ENCODE data around the gene ARSG.
A peak's percentile ranks its signal among the peaks of the same experiment; 100 is the strongest.
"Not testable (repeated sequence)": the region's sequence is repeated elsewhere in the genome, so short reads cannot be mapped to it uniquely, and the experiment has no call there.

Gene ARSG

DNA sequence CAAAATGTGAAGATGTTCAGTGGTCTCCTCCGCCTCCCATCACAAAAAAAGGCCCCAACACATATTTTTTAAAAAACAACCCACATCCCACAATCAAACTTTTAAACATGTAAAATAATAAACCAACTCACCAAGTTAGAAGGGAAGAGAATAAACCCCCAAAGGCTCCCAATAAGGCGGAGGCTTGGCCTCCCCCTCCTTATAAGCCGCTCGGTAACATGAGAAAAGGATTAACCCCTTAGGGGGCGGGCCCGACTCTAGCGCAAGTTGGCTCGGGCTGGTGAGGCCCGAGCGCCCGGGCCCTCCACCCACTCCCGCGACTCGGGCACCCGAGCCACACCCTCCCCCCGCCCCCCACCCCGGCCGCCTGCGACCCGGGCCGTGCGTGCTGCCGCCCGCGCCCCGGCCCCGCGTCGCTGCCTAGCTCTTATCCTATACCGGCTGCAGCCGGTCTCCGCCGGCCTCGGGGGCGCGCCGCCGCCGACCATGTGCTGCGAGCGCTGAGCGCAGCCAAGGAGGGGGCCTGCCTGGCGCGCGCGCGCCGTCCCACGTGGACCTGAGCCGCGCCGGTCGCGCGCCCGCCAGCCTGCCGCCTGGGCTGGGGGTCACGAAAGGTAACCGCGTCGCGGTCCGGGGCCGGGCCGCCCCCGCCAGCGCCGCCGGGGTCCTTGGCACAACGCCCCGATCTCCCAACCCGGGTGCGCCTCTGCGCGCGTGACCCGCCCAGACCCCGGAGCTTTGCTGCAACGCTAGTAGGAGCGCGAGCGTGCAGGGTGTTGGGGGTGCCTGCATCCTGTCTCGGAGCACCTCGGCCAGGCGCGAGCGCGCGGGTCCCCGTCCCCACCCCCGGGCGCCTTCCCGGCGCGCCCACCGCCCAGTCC, at the start of gene ARSG, which contains the start of gene SLC16A6:
ARSG (plus strand) TSS at position 541 of the 881 bp plus-strand sequence. CDS start 15,999 bp downstream, outside the sequence.
SLC16A6 (minus strand) TSS at position 173 of the 881 bp plus-strand sequence. CDS start 12,807 bp downstream, outside the sequence.
- peak; percentile 79 to 86 for DNase-seq

DNA sequence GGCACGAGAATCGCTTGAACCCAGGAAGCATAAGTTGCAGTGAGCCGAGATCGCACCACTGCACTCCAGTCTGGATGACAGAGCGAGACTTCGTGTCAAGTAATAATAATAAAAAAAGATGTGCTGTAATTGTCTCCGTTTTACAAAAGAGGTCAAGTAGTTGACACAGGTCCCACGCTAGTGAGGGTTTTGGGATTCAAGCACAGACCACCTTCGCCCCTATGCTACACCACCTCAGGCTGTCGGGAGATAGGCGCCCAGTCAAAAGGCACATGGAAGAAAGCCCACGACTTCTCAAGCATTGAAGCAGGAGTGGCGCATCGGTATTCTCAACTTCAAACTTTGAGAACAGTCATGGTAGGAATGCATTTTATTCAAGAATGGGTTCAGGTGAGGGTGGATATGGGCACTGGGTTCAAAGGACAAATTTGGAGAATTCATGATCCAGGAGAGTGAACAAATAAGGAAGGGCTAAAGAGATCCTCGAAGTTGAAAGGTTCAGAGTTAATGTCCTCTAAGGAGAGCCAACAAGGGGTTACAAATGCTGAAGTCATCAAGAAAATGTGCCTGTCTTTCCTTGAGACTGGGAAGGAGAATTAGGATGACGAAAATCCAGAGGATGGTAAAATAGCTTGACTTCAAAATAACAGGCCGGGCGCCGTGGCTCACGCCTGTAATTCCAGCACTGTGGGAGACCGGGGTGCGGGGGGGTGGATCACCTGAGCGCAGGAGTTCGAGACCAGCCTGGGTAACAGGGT, 44.8 kb upstream of the ARSG start:
- DNase-seq, result no peak

DNA sequence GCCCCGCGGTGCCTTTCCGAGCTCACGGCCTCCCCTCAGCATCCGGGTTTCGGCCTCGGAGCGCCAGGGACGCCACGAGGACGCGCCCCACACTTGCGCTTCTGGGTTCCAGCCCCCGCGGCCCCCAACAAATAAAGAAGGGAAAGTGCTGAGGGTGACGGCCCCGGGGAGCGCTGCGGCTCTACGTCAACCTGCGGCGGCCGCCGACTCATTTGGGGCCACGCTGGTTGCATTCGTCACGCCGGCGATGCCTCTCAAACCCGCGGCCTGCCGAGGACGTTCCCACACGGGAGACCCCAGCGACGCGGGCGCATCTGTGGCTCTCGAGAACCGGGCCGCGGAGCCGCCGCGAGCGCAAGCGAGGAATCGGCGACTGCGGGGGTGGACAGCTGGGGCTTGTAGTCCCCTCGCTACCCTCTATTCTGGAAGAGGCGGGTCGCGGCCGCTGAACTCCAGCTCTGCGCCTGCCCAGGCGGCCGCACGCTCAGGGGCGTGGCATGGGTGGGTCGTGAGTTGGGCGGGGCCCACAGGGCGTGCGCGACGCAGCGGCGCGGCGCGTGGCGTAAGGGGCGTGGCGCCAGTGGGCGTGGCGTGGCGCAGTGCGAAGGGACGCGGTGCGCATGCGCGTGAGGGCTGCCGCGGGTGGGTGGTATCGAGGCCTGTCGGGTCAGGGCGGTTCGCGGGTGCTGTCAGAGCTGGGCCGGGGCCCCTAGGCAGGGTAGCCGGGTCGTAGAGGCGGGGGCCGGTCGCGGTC, 43.7 kb upstream of the ARSG start, which contains the start of gene AMZ2:
AMZ2 (plus strand) TSS at position 599 of the 754 bp plus-strand sequence. CDS start 2,145 bp downstream, outside the sequence.
- peak; percentile 94 to 97 for DNase-seq

DNA sequence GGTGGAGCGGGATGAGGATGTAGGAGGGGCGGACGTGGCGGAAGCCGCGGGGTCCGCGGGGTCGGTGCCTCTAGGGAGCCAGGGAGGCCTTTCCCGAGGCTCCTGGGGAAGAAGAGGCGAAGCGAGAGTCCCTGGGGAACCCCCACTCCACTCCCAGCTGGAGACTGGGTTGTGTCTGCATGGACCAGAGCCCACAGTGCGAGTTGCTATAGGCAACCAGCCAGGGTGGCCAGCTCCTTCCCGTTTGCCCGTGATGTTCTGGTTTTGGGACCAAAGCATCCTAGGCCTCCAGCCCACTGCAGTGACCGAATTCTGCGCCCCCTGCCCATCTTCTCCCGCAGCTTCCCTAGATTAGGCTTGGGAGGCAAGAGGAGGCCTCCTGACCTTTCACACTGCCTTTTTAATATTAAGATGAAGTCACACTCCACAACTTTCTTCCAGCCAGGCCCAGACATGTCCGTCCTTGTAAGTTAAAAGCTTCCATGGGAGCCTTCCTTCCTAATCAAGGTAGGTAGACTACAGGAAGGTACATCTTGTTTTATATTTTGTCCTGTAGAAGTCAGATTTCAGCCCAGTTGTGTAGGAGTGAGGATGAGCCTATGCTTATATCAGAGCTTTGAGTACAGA, 43.0 kb upstream of the ARSG start:
- peak in 1 of 2 donors; percentile 69 for DNase-seq

DNA sequence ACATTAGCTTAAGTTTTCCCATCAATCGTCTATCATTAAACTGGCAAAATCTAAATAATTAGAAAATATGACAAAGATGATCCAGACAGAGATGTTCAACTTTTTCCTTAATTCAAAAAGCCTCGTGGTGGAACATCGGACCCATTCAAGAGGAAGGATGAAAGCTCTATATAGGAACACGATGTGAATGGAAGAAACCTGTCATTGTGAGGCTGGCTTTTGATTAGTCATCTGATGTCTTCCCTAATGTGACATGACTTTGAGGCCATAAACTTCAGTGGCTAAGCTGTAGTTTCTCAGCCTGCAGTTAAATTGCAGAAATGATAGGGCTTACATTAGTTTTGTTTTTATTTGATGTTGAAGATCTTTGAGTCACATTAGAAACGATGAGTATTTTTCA, 42.4 kb upstream of the ARSG start:
- DNase-seq, result peak in 1 of 2 donors; percentile 52

DNA sequence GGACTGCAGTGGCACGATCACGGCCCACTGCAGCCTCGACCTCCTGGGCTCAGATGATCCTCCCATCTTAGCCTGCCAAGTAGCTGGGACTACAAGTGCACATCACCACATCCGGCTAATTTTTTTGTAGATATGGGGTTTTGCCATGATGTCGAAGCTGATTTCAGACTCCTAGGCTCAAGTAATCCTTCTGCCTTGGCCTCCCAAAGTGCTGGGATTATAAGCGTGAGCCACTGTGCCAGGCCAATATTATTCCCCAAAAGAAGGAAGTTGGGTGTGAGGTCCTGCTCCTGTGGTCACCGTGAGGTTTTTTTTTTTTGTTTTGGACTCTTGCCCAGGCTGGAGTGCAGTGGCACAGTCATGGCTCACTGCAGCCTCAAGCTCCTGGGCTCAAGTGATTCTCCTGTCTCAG, 41.9 kb upstream of the ARSG start:
- peak; percentile 13 to 71 for DNase-seq

DNA sequence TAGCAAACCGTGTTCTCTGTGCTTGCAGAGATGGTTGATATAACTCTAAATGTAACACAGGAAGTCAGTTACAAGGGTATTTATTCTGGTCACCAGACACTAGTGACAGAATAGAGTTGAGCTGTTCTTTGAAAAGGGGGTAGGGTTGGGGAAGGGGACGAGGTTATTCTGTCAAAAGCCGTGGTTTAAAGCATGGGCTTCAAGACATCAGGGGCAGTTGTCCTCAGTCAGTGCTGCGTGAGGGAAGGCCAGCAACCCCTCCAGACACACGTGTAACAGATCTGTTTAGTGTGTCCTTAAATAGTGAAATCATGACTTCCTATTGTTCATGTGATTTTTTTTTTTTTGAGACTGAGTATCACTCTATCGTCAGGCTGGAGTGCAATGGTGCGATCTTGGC, 37.9 kb upstream of the ARSG start:
- DNase-seq, result peak; percentile 43 to 63

DNA sequence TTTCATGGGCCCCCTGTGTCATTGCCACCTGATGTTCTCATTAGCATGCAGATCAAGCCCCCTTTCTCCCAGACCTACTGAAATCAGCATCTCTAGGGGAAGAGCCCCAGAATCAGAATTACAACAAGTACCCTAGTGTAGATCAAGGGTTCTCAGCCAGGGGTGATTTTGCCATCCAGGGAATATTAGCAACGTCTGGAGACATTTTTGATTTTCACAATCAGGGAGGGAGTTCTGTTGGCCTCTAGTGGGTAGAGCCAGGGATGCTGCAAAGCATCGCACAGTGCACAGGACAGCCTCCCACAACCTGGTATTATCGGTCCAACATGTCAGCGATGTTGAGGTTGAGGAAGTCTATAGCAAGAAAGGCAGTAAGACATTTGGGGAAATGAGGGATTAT, 36.1 kb upstream of the ARSG start:
- no peak for DNase-seq

DNA sequence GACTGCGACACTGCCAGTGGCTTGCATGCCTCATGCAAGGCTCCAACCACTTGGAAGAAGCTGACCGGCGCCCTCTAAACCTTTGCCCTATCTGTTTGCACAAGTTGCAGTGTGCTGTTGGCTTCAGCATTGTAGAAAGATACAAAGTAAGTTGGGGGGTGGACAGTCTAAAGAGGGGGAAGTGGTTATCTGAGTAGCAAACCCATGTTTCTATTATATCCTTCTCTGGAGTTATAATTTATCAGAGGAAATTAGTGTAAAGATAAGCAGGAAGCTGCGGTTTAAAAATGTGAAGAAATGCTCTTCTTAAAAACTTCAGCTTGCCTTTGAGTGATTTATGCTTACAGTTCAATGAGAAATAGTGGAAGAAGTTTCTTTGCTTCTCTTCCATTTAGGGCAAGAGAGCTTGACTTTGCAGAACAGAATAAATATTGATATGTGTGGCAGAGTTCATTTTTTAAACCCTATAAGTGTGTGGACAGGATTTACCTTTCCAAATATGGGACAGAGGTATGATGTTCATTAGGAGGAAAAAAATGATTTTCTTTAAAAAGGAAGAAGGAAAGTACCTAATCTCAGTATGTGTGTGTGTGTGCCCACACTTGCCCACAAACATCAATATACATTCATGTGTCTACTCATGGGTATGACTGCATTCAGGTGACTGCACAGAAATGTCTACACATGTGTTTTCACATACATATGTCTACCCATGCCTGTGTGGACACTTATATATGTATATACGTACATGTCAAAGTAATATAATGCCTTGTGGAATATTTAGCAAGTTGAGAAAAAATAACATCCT, 35.4 kb upstream of the ARSG start:
- peak; percentile 34 to 64 for DNase-seq

DNA sequence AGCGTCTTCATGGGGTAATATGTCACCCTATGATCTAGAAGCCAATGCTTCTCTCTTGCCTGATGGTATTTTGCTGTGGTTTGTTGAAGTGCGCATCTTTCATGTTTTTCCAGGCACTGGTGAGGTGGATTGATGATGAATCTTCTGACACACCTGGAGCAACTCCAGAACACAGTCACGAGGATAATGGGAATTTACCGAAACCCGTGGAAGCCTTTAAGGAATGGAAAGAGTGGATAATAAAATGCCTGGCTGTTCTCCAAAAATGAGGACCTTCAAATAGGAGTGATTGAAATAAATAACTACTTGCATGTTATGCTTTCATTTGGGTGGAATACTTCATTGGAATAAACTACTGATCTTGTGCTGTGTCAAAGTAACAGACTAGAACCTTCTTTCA, 34.6 kb upstream of the ARSG start:
- not testable (repeated sequence) for DNase-seq

DNA sequence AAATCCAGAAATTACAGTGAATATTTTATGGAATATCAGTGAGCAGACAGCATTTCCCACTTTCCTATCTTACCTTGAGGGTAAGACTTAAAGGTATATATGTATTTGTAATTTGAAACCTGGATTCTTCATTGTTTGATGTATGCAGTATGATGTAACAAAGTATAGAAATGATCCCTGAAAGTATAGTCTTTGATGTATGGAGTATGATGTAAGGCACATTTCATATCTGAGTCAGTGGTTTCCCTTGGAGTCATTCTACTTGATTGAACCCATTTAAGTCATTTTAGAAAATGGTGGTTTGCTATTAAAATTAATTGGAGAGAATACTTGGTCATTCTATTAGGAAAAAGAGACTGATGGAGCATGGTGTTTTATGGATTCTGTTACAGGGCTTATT, 33.4 kb upstream of the ARSG start:
- no peak for DNase-seq

DNA sequence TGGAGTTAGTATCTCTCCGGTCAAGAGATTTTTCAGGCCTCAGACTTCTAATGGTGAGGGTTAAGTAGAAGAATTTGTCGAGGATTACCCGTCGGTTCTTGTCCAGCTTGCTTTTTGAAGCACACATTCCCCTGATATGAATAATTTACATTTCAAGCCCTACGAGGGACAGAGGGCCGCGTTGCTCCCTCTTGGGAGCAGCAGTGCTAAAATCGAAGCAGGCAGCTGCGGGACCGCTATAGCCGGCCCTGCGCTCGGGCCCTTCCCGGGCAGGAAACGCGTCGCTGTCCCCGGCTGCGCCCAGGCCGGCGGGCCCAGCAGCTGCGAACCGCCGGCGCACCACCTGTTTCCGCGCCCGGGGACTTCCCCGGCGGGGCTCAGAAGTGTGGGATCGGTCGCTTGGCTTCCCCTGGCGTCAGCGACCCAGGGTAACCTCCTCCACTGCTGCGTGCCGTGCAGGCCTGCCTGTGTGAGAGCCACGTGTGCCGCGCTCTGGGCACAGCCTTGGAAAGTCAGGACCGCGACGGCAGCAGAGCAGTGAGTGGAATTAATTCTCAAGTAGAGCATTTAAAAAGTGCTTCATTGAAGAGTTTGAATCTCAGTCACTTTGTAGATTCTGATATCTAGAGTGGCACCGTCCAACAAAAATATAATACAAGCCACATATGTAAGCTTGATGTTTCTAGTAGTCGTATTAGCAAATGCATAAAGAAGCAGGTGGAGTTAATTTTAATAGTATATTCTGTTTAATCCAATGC, 32.2 kb upstream of the ARSG start:
- peak; percentile 83 to 92 for DNase-seq

DNA sequence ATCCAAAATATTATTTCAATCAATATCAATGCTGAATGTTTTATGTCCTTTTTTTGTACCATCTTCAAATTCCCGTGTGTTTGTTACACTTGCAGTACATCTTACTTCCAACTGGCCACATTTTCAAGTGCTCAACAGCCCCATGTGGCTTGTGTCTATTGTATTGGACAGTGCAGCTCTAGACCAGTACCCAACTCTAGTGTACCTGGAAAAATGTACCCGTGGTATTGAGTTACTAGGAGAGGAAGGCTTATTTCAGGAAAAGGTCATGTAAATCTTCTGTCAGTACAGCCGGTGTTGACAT, 31.7 kb upstream of the ARSG start:
- not testable (repeated sequence) for DNase-seq

DNA sequence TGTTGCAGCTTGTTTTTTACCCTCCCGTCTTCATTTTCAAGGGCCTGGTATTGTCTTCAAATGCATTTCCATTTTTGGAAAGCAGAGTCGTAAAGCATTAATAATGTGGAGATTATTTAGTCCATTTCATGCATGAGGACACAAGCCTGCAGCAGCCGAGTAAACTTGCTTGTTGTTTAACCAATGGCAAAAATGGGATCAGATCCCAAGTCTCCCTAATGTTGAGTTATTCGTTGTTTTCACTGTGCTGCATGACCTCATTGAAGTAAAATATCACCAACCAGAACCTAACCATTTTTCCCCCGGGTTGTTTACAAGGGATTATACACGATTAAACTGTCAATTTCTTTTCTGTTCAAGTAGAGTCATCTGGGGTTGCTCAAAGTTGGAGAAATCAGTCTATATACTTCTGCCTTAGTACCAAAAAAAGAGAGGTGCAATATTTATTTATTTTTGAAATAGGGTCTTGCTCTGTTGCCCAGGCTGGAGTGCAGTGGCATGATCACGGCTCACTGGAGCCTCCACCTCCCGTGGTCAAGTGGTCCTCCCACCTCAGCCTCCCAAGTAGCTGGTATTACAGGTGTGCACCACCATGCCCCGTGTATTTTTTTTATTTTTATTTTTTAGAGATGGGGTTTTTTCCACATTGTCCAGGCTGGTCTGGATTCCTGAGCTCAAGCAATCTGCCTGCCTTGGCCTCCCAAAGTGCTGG, 31.1 kb upstream of the ARSG start:
- DNase-seq, result no peak

DNA sequence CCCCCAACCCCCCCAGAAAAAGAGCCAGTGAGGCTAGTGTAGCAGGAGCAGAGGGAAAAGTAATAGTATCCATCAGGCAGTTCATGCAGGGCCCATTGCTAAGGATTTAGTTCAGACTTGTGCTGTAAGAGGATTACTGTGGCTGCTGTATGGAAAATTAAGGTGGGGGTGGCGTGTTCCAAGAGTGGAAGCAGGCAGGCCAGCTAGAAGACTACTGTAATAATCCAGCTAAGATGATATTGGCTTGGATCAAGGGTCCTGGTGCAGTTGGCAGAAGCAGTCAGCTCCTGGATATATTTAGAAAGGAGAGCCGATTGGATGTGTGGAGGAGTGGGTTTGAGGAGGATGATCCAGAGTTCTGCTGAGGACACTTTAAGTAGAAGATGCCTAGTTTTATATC, 28.8 kb upstream of the ARSG start:
- not testable (repeated sequence) for DNase-seq

DNA sequence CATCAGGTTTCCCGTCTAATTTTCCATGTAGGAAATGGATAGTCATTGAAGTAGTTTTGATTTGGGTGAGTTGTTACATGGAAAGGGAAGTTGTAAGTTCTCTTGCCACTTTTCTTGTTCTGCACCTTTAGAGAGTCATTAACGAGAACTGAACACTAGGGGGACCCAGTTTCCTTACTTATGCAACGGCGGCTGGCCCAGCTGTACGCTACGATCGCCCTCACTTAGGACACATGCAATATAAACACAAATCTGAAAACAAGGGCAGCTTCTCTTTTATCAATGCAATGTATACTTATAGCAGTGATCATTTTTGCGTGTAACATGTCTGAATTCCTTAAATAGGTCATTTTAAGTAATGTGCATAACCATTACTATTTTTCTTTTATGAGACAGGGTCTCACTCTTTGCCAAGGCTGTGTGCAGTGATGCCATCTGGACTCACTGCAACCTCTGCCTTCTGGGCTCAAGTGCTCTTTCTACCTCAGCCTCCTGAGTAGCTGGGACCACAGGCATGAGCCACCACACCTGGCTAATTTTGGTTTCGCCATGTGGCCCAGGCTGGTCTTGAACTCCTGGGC, 28.1 kb upstream of the ARSG start:
- DNase-seq, result peak in 1 of 2 donors; percentile 84

DNA sequence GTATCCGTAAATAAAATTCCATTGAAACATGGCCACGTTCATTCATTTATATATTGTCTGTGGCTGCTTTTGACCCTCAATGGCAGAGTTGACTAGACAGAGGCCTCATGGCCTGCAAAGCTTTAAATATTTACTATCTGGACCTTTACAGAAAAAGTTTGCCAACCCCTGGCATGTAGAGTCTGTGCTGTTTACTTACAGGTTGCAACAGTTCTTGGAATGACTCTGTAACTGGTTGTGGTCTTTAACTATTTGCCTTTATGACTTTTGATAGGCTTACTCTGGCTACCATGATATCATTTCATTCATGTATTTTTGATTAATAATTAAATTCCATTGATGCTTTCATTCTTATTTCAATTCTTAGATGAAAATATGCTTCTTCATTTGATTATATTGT, 25.5 kb upstream of the ARSG start:
- DNase-seq, result not testable (repeated sequence)

DNA sequence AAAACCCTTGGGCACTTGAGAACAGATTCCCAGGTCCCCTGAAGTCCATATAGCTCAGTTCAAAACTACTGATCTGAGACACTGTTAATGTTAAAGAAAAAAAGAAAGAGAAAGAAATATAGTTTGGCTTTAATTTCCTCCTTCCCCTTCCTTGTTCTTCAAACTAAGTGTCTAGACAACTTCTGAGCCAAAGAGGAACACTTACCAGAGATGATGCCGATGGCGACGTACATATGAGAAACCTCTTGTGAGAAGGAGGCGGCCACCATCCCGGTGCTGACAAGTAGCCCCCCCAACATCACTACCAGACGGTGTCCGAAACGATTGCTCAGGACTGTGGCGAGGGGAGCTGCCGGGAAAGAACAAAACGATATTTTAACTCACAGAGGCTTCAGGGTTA, 17.6 kb upstream of the ARSG start:
- DNase-seq, result no peak

DNA sequence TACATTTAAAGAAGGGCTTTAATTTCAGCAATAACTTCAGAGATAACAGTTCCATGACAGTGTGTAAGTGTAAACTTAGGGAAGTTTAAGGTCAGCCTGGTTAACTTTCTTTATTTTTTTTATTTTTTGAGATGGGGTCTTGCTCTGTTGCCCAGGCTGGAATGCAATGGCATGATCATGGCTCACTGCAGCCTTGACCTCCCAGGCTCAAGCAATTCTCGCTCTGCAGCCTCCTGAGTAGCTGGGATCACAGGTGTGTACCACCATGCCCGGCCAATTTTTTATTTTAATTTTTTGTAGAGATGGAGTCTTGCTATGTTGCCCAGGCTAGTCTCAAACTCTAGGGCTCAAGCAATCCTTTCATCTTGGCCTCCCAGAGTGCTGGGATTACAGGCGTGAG, 15.0 kb upstream of the ARSG start:
- not testable (repeated sequence) for DNase-seq

DNA sequence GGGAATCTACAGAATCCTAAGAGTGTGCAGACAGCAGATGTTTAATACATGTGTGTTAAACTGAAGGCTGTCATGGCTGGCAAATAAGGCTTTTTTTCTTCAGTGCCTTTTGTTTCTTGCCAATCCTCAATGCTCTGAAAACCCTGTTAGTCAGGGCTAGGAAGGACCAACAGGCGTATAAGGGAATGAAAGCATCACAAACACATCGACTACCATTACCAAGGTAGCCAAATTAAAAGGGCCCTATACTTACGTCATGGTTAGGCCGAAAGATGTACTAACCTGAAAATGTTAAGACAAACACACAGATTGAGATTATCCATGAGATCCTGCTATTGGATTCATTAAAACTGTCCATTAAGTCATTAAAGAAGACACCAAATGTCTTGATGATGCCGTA, 13.5 kb upstream of the ARSG start:
- DNase-seq, result no peak
